Measurements from ENCODE around the gene SERINC1. TPM values are rescaled to one million over a fixed set of nuclear protein-coding genes. Genes with fewer than 3 reads are reported as not detected.
A peak's percentile ranks its signal among the peaks of the same experiment; 100 is the strongest.
"Not testable (repeated sequence)": the region's sequence is repeated elsewhere in the genome, so short reads cannot be mapped to it uniquely, and the experiment has no call there.

SERINC1 gene
- total RNA-seq, 3 donors from 2014 or later: 198 to 375 (median 242) TPM

DNA sequence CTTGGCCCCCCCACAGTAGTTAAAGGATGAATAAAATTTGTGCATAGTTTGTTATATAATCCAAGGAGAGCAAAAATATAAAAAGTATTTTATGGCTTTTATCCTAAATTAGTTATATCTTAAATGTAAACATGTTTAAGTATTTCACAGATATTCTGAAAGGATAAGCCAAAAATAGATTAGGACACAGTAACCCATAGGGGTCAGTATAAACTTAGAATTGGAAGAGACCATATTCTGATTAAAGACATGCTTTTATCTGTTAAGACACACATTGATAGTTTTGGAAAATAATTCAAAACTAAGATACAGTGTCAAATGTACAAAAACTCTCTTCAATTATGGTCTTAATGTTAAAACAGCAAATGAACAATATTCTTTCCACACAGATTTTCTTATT lies 4.5 kb upstream of the SERINC1 start:
- intact Hi-C loops (cut with DNase I; ENCODE audit: low total_unique reads): no loop called here
- Histone ChIP-seq H3K27me3 (no peaks in the 10 kb centered on the region), H3K4me1 (no peaks in the 10 kb centered on the region), H3K9me3 (no peaks in the 10 kb centered on the region), H3K4me3 (no peak overlapping the region), H3K27ac (no peak overlapping the region), H3K36me3 (no peaks in the 10 kb centered on the region)
- DNase-seq (ENCODE audit: low spot score in 2 of 2): no peak
- TF ChIP-seq, protein P1, sequence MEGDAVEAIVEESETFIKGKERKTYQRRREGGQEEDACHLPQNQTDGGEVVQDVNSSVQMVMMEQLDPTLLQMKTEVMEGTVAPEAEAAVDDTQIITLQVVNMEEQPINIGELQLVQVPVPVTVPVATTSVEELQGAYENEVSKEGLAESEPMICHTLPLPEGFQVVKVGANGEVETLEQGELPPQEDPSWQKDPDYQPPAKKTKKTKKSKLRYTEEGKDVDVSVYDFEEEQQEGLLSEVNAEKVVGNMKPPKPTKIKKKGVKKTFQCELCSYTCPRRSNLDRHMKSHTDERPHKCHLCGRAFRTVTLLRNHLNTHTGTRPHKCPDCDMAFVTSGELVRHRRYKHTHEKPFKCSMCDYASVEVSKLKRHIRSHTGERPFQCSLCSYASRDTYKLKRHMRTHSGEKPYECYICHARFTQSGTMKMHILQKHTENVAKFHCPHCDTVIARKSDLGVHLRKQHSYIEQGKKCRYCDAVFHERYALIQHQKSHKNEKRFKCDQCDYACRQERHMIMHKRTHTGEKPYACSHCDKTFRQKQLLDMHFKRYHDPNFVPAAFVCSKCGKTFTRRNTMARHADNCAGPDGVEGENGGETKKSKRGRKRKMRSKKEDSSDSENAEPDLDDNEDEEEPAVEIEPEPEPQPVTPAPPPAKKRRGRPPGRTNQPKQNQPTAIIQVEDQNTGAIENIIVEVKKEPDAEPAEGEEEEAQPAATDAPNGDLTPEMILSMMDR (IDR thresholded peaks at IDR 0.05): no peak
- TF ChIP-seq POLR2A (IDR thresholded peaks at IDR 0.05) (no peak), POLR2AphosphoS5 (IDR thresholded peaks at IDR 0.05) (no peak)

DNA sequence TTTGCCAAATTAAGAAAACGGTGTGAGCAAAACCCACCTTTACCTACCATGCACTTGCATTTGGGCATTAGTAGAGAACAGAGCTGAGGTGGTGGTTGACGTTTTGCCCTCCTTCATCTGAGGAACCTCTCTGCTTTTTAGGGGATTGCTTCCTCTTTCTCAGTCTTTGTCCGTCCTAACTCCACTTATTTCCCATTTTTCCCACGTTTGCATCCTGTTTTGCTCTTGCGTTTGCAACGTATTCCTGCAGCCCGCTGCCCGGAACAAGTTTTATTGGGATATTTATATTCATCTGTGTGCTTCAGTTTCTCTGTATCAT lies 374 bp upstream of the SERINC1 start:
- Histone ChIP-seq H3K9me3 (no peaks in the 10 kb centered on the region), H3K4me3 (peak overlapping the region; percentile 65 to 89 (median 72)), H3K27ac (peak overlapping the region; percentile 95 to 97), H3K4me1 (no peaks in the 10 kb centered on the region), H3K36me3 (no peaks in the 10 kb centered on the region), H3K27me3 (no peaks in the 10 kb centered on the region)
- DNase-seq (ENCODE audit: low spot score in 2 of 2): no peak
- intact Hi-C loops (cut with DNase I; ENCODE audit: low total_unique reads): no loop called here
- no peak for TF ChIP-seq POLR2A (IDR thresholded peaks at IDR 0.05)
- no peak for TF ChIP-seq POLR2AphosphoS5 (IDR thresholded peaks at IDR 0.05)
- TF ChIP-seq, protein P1 (IDR thresholded peaks at IDR 0.05): no peak

DNA sequence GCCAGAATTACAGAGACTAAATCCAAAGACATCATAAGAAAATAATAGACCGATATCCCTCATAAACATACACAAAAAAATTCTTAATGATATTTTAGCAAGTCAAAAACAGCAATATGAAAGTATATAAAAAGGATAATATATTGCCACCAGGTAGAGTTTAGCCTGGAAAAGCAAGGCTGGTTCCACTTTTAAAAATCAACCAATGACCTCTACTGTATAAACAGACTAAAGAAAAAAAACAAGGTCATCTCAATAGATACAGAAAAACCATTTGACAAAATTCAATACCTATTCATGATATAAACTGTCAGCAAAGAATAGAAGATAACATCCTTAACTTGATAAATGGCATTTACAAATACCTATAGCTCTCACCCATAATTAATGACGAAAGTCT lies 9.7 kb downstream of the SERINC1 start:
- no peaks in the 10 kb centered on the region for H3K27me3 ChIP-seq
- H3K27ac ChIP-seq: no peak overlapping the region
- H3K36me3 ChIP-seq: no peaks in the 10 kb centered on the region
- H3K9me3 ChIP-seq: no peaks in the 10 kb centered on the region
- H3K4me1 ChIP-seq: peaks cover 0 to 19% of the 10 kb centered on the region in 2 donors
- H3K4me3 ChIP-seq: no peak overlapping the region
- TF ChIP-seq POLR2A (IDR thresholded peaks at IDR 0.05) (no peak), POLR2AphosphoS5 (IDR thresholded peaks at IDR 0.05) (no peak)
- TF ChIP-seq, protein P1 (IDR thresholded peaks at IDR 0.05): no peak
- DNase-seq (ENCODE audit: low spot score in 2 of 2): no peak
- intact Hi-C loops (cut with DNase I; ENCODE audit: low total_unique reads): no loop called here

DNA sequence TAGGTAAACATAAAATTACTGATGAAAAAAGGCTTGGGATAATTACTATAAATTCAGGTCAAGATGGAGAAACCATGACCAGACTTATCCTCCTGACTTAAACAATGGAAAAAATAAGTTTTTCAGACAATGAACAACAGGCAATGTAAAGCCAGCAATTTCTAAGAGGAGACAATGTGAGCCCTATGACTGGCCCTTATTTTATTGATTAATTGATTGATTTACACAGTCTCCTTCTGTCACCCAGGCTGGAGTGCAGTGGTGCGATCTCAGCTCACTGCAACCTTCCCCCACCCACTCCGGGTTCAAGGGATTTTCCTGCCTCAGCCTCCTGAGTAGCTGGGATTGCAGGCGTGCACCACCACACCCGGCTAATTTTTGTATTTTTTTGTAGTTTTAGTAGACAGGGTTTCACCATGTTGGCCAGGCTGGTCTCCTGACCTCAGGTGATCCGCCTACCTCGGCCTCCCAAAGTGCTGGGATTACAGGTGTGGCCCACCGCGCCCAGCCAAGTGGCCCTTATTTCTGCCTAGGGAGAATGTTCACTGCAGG lies 11.7 kb downstream of the SERINC1 start:
- H3K36me3 ChIP-seq; H3K27me3 ChIP-seq; intact Hi-C loops (cut with DNase I; ENCODE audit: low total_unique reads); H3K4me3 ChIP-seq; H3K9me3 ChIP-seq; DNase-seq (ENCODE audit: low spot score in 2 of 2): not testable (repeated sequence)
- H3K4me1 ChIP-seq: peaks cover 0 to 12% of the 10 kb centered on the region in 2 donors
- peak overlapping the region in 1 of 2 donors; percentile 1 for H3K27ac ChIP-seq

DNA sequence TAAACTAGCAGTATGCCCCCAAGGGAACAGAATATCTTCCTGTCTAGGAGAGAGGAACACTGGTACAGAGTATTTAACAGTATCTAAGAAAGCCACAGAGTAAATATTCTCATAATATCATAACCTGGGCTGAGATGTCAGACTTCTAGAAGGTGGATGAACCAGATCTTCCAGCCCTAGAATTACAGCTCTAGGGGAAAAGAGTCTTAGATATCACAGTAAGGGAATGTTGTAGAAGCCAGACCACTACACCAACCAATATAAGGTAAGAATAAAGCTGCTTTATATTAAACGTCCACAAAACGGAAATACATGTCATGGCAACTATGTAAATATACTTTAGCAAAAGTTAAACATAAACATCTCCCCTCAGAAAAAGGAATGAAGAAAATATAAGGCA lies 12.4 kb downstream of the SERINC1 start:
- H3K27ac ChIP-seq: no peak overlapping the region
- H3K9me3 ChIP-seq: no peaks in the 10 kb centered on the region
- H3K27me3 ChIP-seq: no peaks in the 10 kb centered on the region
- TF ChIP-seq, protein P1 (IDR thresholded peaks at IDR 0.05): no peak
- no peak for TF ChIP-seq POLR2A (IDR thresholded peaks at IDR 0.05)
- TF ChIP-seq POLR2AphosphoS5 (IDR thresholded peaks at IDR 0.05): no peak
- H3K4me1 ChIP-seq: peaks cover 0 to 12% of the 10 kb centered on the region in 2 donors
- peaks cover 4% of the 10 kb centered on the region for H3K36me3 ChIP-seq
- no peak for DNase-seq (ENCODE audit: low spot score in 2 of 2)
- no peak overlapping the region for H3K4me3 ChIP-seq
- intact Hi-C loops (cut with DNase I; ENCODE audit: low total_unique reads): no loop called here

DNA sequence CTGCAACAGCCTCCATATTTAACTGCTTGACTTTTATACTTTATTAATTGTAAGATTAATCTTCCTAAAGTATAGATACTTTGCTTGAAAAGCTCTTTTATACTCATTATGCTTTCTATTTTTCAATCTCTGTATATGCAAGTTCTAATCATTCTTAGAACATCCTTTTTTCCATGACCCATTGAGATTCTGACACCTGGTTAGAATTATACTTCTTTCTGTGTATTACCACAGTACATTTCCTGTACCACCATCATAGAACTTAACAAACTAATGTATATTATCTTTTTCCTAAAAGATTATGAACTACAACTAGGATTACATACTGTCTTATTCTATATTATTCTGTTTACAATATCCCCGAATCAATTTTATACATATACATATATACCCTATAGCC lies 13.5 kb downstream of the SERINC1 start:
- no peak for TF ChIP-seq POLR2AphosphoS5 (IDR thresholded peaks at IDR 0.05)
- TF ChIP-seq POLR2A (IDR thresholded peaks at IDR 0.05): no peak
- DNase-seq (ENCODE audit: low spot score in 2 of 2): no peak
- no peaks in the 10 kb centered on the region for H3K9me3 ChIP-seq
- no peak overlapping the region for H3K27ac ChIP-seq
- H3K27me3 ChIP-seq: no peaks in the 10 kb centered on the region
- H3K4me3 ChIP-seq: no peak overlapping the region
- peaks cover 0 to 12% of the 10 kb centered on the region in 2 donors for H3K4me1 ChIP-seq
- intact Hi-C loops (cut with DNase I; ENCODE audit: low total_unique reads): no loop called here
- H3K36me3 ChIP-seq: peaks cover 4% of the 10 kb centered on the region

DNA sequence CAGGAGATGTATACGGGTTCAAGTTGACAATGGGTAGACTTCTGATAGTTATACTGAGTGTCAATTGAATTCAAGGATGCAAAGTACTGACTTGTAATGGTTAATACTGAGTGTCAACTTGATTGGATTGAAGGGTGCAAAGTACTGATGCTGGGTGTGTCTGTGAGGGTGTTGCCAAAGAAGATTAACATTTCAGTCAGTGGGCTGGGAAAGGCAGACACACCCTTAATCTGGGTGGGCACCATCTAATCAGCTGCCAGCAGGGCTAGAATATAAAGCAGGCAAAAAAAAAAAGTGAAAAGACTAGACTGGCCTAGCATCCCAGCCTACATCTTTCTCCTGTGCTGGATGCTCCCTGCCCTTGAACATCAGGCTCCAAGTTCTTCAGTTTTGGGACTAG lies 16.5 kb downstream of the SERINC1 start:
- H3K27ac ChIP-seq; DNase-seq (ENCODE audit: low spot score in 2 of 2); H3K4me3 ChIP-seq; H3K27me3 ChIP-seq; H3K36me3 ChIP-seq; H3K9me3 ChIP-seq; intact Hi-C loops (cut with DNase I; ENCODE audit: low total_unique reads): not testable (repeated sequence)
- H3K4me1 ChIP-seq: peaks cover 0 to 12% of the 10 kb centered on the region in 2 donors

All from breast epithelium (tissue), 4 donors.